ENCODE measurements around the gene KREMEN2.

KREMEN2 gene

DNA sequence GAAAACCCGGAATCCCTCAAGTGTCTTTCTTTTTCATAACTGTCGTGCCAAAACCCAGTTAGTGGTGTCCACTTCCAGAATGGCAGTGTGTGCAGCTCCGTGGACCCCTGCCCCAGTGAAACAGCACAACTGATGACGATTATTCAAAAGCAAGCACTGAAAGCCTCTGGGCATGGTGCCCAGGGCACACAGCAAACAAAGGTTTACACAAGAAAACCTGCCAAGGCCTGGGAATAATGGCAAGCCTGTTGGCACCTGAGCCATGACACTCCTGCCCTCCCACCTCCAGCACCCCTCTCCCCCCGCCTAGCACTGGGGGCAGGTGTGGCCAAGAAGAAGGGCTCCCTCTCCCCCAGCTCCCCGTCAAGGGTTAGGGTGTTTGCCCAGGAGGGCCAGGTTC lies 13.4 kb downstream of the KREMEN2 start:
- DNase-seq (ENCODE audit: low spot score) = peak; percentile 41

DNA sequence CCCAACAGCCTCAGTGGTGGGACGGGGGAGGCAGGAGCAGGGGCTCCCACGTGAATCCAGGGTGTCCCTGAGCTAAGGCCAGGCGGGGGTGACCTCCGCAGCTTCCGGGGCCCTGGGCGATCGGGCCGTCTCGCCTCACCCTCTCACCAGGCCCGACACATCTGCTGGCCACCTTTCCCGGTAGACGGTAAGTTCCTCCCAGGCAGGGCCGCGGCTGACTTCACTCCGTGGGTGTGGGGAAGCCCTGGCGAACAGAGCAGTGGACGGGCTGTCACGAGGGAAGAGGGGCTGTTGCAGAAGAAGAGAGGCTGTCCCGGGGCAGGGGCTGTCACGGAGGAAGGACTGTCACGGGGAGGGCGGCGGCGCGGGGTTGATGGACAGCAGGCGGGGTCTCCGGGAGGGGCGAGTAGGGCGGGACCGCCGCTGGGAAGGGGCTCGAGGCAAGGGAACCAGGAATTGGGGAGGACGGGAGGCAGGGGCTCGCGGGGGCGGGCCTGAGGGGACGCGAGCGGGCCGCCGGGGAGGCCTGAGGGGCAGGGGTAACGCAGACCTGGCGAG lies 15.7 kb downstream of the KREMEN2 start:
- DNase-seq (ENCODE audit: low spot score) = no peak

DNA sequence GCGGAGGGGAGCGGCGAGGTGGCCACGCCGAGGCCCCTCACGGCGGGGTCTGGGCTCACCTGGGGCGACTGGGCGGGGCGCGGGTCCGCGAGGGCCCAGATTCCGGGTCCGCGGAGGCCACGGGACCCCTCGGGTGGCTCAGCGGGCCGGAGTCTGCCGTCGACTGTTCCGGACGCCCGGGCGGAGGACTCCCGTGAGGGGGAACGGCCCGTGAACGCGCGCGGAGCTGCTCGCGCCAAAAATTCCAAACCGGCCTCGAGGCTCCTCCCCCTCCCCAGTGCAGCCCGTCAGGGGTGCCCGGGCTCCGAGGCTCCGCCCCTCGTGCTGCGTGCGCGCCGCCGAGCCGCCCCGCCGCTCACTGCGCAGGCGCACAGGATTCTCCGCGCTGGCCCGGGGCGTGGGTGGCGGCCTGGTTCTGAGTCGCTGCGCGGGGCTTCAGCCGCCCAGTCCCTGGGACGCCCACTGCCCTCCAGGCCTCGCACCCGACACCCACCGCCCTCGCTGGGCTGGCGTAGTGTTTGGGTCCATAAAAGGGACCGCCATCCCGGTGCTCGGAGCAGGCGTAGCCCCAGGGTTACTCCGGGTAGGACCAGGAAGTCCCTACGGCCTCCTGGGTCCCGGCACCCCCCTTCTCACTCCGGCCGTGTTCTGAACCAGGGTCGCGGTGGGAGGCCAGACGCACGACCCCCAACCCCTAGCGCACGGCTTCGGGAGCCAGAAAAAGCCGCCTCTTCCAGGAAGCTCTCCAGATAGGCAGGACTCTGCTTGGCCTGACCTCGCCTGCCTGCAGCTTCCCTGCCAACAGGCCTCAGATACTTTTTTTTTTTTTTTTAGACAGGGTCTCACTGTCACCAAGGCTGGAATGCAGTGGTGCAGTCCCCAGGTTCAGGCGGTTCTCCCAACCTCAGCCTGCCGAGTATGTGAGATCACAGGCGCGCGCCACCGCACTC lies 16.4 kb downstream of the KREMEN2 start, which contains the start of gene PKMYT1:
PKMYT1 (minus strand) TSS at position 220 of the 950 bp plus-strand sequence. CDS start 789 bp downstream, outside the sequence.
- peak; percentile 74 for DNase-seq (ENCODE audit: low spot score)

DNA sequence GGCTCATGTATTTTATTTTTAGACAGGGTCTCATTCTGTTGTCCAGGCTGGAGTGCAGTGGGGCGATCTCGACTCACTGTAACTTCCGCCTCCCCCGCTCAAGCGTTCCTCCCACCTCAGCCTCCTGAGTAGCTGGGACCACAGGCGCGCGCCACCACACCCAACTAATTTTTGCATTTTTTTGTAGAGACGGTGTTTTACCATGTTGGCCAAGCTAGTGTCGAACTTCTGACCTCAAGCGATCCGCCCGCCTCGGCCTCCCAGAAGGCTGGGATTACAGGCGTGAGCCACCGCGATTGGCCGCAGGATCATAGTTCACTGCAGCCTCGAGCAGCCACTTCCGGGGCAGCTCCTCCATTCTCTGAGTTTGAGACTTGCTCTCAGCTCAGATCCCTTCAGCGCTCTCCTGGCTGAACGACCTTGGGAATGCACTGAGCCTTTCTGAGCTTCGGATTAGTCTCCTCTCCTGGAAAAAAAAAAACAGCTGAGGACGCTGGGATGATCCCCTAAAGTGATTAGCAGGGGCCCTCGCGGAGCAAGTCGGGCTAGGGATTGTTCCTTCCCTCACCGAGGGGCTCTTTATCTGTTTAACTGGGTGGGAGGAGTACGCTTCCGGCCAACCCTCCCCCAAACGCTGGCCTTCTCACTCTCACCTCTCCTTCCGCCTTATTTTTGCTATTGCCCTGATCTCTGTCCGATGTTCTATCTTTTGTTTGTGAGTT lies 17.3 kb downstream of the KREMEN2 start:
- no peak for DNase-seq (ENCODE audit: low spot score)

DNA sequence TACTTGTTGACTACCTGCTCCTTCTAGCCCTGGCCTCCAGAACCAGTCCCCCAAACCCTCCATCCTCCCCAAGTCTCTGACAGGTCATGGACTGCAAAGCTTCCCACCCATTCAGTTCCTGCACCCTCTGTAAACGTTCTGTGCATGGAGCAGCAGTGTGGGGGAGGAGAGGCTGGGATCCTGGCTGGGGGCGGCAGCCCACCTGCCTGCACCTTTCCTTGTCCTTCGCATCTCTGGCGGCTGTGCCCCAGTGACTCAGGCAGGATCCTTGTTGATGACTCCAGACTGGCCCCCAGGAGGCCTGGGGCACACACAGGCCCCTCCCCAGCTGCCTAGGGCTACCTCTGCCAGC lies 17.8 kb downstream of the KREMEN2 start:
- no peak for DNase-seq (ENCODE audit: low spot score)

DNA sequence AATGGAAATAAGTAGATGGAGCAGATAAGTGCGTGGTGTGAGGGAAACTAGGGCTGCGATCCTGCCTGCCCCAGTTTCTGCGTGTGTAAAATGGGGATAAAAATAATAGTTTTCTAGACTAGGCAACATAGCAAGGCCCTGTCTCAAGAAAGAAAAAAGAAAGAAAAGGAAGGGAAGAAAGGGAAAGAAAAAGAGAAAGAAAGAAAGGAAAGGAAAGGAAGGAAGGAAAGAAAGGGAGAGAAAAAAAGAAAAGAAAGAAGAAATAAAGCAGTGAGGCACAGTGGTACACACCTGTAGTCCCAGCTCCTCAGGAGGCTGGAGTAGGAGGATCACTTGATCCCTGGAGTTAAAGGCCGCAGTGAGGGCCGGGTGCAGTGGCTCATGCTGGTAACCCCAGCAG lies 18.3 kb downstream of the KREMEN2 start:
- DNase-seq (ENCODE audit: low spot score) = no peak

DNA sequence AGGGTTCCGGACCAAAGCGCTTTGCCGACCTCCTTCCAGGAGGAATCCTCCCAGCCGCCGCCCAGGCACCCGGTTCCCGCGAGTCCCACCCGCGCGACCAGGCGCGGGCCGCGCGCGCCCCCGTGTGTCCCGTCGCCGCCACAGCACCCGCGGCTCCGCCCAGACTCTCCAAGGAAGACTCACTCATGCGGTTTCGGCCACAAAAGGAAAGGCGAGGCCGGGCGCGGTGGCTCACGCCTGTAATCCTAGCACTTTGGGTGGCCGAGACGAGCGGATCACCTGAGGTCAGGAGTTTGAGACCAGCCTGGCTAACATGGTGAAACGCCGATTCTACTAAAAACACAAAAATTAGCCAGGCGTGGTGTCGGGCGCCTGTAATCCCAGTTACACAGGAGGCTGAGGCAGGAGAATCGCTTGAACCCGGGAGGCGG lies 19.6 kb downstream of the KREMEN2 start:
- DNase-seq (ENCODE audit: low spot score) = peak; percentile 69

DNA sequence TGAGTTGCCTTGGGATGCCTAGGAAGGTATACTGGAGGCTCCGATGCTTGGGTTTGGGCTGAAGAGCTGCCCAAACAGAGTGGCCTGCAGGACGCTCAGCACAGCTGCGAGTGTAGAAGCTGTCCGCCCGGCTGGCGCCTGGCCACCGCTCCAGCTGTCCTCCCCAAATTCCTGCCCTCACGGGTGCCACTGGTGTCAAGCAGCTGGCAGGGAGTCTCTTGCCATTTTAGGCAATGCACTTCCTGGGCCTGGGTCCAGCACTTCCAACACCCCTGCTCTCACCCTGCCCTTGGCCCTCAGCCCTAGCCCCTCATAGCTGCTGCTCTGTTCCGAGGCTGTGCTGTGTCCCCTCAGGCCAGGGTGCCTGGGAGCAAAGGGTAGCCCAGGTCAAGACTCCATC lies 21.4 kb downstream of the KREMEN2 start:
- DNase-seq (ENCODE audit: low spot score) = no peak

DNA sequence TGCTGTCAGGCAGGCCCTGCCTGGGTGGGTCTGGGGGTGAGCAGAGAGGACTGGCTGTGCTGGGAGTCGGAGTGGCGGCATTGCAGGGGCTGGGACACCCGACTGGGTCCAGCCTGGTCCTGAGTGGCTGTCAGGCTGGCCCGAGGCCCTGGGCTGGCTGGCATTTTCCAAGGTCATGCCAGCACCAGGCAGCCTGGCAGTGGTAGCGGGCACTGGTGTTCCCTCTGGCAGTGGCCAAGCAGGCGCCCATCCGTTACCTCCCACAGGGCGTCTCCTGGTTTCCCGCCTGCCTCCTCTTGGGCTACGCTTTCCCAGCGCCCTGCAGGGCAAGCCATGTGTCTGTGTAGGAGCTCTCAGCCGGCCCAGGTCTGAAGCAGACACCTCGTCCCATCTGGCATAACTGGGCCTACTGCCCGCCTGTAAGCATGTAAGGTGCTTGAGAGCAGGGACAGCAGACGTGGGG lies 21.8 kb downstream of the KREMEN2 start:
- DNase-seq (ENCODE audit: low spot score) = no peak

DNA sequence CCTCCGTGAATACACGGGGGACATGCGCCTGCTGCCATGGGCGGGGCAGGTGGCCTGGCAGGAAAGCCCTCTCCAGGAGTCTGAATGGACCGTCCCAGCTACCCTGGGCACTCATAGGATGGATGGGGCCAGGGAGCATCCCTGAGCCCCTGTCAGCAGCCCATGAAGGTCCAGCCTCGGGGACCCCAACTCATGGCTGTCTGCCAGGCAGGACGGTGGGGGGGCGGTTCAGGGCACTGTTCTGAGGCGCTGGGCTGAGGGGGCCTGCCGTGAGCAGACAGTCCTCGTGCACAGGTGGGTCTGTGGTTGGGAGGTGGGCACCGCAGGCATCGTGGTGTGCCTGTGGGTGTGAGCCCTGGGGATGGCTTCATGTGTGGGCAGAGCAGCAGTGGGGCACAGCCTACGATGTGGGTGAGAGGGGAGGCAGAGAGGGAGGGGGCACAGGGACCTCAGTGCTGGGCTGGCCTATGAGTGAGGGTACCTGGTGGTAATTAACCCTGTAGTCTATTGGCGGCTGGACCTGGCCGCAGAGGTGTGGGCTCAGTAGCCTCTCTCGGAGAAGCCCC lies 22.6 kb downstream of the KREMEN2 start:
- DNase-seq (ENCODE audit: low spot score) = no peak

DNA sequence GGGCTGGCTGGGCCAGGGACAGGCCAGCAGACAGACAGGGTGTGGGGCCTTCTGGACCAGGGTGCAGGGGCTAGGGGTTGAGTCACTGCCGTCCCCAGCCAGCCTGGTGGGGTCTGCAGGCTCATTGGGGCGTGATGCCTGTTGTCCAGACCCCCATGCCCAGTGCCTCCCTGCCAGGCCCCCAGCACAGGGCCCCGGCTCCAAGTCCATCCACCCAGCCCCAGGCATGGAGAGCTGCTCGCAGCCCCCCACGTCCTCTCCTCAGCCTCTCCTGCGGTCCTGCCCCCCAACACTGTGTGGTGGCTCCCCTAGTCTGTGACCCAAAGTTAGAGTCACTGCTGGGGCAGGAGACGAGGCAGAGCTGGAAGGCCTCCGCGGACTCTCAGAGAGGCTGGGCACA lies 23.2 kb downstream of the KREMEN2 start:
- no peak for DNase-seq (ENCODE audit: low spot score)

DNA sequence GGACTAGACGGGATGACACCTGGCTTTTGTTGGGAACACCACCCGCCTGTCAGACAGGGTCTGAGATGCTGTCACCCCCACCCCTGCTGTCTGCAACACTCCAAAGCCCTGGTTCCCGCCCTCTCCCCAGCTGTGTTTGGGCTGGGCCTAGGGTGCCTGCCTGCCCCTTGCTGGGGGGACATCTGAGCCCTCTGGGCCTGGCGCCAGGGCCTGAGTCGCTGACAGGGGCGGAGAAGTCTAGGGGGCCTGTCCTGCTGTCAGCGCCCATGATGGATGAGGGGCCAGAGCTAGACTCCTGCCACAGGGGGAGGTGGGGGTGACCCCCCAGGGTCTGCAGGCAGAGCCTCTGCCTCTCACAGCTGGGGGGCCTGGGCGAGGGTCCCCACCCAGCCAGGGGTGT lies 23.8 kb downstream of the KREMEN2 start:
- no peak for DNase-seq (ENCODE audit: low spot score)

DNA sequence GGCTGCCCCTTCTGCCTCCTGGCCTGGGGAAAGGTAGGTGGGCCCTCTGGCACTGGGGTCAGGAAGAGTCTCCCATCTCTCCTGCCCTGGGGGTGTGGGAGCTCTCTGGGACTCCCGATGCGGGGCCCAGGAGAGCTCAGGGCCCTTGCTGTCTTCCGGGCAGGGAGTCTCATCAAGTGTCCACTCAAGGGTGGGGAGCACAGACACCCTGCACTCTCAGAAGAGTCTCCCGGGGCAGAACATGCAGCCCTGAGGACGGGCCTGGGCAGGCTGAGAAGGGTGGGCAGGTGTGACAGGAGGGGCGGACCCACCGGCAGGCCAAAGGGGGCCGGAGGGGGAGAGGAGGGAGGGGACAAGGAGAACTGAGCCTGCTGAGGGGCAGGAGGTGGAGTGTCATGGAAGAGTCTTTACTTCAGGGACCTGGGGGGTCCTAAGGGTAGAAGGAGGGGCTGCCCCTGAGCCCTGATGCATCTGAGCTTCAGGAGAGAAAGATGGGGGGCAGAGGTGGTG lies 24.6 kb downstream of the KREMEN2 start:
- DNase-seq (ENCODE audit: low spot score) = no peak

DNA sequence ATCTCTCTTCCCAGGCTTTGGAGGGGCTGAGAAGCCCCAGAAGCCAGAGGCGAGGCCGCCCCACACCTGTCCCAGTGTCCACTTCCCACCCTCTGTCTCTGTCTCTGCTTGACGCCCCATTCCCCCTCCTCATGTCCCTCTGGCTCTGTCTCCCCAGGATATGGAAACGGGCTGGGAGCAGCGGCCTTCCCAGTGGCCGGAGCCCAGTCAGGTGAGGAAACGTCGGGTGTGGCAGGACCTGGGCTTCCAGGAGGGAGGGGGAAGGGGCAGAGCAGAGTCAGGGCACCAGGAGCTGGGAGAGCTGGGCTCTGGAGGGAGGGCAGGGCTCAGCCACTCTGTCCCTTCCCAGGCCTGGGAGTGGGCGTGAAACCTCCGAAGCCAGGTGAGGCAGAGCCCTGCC lies 26.8 kb downstream of the KREMEN2 start:
- no peak for DNase-seq (ENCODE audit: low spot score)

DNA sequence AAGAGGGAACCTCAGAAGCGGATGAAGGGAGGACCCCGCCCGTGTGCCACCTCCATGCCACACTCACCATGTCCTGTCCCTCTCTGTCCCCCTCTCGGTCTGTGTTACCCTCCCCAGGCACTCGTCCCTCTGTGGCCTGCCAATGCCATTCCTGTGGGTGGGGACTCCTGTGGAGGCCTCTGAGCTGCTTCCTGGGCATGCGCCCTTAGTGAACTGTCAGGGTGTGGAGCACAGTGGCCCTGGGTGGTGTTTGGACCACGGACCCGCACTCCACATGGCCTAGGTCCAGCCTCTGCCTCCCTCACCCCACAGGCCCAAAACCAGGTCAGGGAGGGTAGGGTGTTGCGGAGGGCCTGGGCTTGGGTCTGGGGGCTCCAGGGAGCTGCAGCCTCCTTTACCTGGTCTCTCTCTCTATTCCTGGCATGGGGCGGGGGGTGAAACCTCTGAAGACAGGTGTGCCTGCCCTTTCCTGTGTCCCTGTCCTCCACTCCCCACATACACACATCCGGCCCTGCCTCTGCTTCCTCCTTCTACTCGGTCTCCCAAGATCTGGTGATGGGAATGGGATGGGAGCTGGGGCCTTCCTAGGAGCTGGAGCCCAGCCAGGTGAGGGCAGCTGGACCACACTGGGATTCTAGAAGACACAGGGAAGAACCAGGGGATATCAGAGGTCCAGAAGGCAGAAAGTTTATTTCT lies 27.6 kb downstream of the KREMEN2 start:
- DNase-seq (ENCODE audit: low spot score) = no peak

DNA sequence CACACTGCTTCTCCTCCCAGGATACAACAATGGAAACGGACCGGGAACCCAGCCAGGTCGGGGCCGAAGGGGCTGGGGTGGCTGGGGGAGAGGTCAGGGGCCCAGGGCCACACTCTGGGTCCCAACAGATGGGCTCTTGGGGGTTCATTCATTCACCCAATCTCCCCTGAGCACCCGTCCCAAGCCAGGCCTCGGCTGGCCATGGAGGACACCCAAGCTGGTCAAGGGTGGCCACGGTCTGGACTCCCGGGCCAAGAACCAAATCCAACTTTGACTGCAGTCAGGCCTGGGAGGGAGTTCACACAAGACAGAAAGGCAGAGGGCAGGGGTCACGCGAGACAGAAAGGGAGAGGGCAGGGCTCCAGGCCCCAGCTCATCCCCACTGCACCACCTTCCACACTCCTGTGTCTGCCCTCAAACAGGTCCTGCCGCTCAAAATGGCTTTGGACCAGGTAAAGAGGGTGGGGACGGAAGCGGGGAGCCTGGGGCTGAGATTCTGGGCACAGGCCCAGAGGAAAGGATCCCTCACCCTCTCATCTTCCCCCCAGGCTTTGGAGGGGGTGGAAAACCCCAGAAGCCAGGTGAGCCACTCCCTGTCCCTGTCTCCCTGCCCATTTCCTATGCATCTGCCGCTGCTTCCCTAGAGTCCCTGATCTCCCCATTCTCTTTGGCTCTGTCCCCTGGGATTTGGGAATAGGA lies 28.5 kb downstream of the KREMEN2 start:
- no peak for DNase-seq (ENCODE audit: low spot score)

DNA sequence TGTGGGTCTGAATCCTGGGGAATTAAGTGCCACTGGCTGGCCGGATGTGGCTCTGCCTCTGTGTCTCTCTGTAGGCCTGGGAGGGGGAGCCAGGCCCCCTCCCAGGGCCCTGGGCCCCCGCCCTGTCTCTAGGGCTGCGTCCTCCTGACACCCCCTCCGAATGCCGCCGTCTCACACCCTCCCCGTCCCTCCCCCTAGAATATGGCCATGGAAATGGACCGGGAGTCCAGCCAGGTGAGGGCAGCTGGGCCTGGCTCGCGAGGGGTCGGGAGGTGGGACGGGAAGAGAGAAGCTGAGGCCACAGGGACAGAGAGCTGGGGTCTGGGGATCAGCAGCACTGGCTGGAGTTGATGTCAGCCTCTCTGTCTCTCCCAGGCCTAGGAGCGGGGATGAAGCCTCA lies 32.2 kb downstream of the KREMEN2 start:
- no peak for DNase-seq (ENCODE audit: low spot score)

DNA sequence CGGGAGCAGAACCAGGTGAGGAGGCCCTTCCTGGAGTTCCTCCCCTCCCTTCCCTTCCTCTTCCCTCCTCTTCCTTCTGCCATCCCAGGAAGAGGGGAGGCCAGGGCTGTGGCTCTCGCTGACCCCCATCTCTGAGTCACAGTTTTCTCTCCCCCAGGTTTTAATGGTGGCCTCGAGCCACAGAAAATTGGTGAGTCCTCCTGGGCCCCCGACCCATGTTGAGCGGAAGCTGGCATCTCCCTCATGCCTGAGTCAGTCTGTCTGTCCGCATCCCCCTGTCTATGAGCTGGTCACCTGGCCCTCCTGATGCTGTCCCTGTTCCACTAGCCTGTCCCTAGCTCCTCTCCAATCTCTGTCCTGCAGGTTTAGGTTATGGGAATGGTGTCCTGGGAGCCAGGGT lies 35.9 kb downstream of the KREMEN2 start:
- no peak for DNase-seq (ENCODE audit: low spot score)

DNA sequence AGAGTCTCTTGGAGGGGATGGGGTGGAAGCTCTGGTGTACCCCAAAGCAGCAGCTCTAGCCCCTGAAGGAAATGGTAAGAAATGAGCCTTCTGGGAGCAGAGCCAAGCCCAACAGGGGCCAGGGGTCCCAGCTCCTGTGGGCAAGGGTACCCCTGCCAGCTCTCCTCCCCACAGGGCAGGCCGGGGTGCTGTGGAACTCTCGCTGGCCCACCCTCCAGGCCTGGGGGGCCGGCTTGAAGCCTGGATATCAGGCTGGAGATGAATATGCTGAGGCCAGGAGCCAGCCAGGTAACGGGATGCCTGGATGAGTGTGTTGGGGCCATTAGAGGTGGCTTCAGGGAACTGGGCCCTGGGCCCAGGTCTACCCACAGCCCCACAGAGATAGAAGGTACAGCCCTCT lies 36.5 kb downstream of the KREMEN2 start:
- no peak for DNase-seq (ENCODE audit: low spot score)

DNA sequence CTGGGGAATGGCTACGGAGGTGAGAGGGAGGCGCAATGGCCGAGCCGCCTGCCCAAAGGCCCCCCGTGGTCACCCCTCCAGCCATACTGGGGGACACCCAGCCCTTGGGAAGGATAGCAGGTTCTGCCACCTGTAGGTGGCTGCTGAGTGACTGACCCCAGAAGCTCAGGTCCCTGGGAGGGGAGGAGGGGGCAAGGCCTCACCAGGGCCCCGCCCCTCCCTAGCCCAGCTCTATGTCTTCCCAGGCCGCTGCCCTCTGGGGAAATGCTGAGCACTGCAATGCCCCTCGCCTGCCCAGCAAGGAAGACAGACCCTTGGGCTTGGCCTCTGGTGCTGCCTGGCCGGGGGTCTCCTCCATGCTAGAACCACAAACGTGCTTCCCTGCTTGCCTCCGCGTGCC lies 37.2 kb downstream of the KREMEN2 start:
- no peak for DNase-seq (ENCODE audit: low spot score)

Measured in pons (tissue), 1 donor.